Central memory CD8-positive, alpha-beta T cell (primary cell): Measurements from ENCODE around the gene FOXJ3.

Source experiments
- ATAC-seq: fragments of 150-1000 bp; cut with Tn5 transposase; replicated peaks from 2 replicates; pipeline ENCODE4 v1.10.0; 2022; ENCODE audit warnings: mild to moderate bottlenecking, moderate FRiP score, moderate number of reproducible peaks; ENCODE audit not compliant: poor library complexity, severe bottlenecking; ENCODE audit errors: extremely low read depth
- DNase-seq, 2 donors: peaks; one replicate each; pipeline ENCODE4 v3.0.0; 2021; ENCODE audit warnings: low spot score in 2 of 2
- H3K27ac Mint-ChIP-seq: one replicate; pipeline ENCODE4 v1.8.0; 2022; ENCODE audit warnings: low read depth, mild to moderate bottlenecking, moderate library complexity, mixed read lengths
- H3K27me3 Mint-ChIP-seq: one replicate; pipeline ENCODE4 v1.8.0; 2022; ENCODE audit warnings: mixed read lengths
- H3K36me3 Mint-ChIP-seq: one replicate; pipeline ENCODE4 v1.8.0; 2022; ENCODE audit warnings: mild to moderate bottlenecking, moderate library complexity, mixed read lengths; ENCODE audit not compliant: insufficient read depth
- H3K4me1 Mint-ChIP-seq: one replicate; pipeline ENCODE4 v1.8.0; 2022; ENCODE audit warnings: mixed read lengths
- H3K4me3 Mint-ChIP-seq: one replicate; pipeline ENCODE4 v1.8.0; 2022; ENCODE audit warnings: mild to moderate bottlenecking, moderate library complexity, mixed read lengths
- H3K9me3 Mint-ChIP-seq: one replicate; pipeline ENCODE4 v1.8.0; 2022; ENCODE audit warnings: mixed read lengths

FOXJ3 gene

GRCh38 chr1:42189931-42190853, 144.8 kb downstream of the FOXJ3 start:
- peaks cover 32% of the 10 kb centered on the region for H3K36me3 Mint-ChIP-seq
- no peak overlapping the region for H3K4me3 Mint-ChIP-seq
- peaks cover 15% of the 10 kb centered on the region for H3K4me1 Mint-ChIP-seq
- H3K9me3 Mint-ChIP-seq: no peaks in the 10 kb centered on the region
- DNase-seq: no peak
- no peak for ATAC-seq
- H3K27me3 Mint-ChIP-seq: no peaks in the 10 kb centered on the region
- no peak overlapping the region for H3K27ac Mint-ChIP-seq

GRCh38 chr1:42186152-42186551, 148.9 kb downstream of the FOXJ3 start:
- ATAC-seq (no peak), DNase-seq (no peak)
- H3K4me3 Mint-ChIP-seq: no peak overlapping the region
- peaks cover 2% of the 10 kb centered on the region for H3K4me1 Mint-ChIP-seq
- no peaks in the 10 kb centered on the region for H3K9me3 Mint-ChIP-seq
- H3K27me3 Mint-ChIP-seq: no peaks in the 10 kb centered on the region
- H3K36me3 Mint-ChIP-seq: peaks cover 31% of the 10 kb centered on the region
- no peak overlapping the region for H3K27ac Mint-ChIP-seq

- ATAC-seq (no peak), DNase-seq (no peak)
Observed at GRCh38 chr1:42184616-42185015, 150.4 kb downstream of the FOXJ3 start.

GRCh38 chr1:42183957-42184268, 151.1 kb downstream of the FOXJ3 start:
- DNase-seq (no peak), ATAC-seq (no peak)
- no peaks in the 10 kb centered on the region for H3K9me3 Mint-ChIP-seq
- H3K4me1 Mint-ChIP-seq: no peaks in the 10 kb centered on the region
- H3K36me3 Mint-ChIP-seq: peaks cover 29% of the 10 kb centered on the region
- no peak overlapping the region for H3K4me3 Mint-ChIP-seq
- no peaks in the 10 kb centered on the region for H3K27me3 Mint-ChIP-seq
- H3K27ac Mint-ChIP-seq: no peak overlapping the region

More at GRCh38 chr1:42184616-42185015, 150.4 kb downstream of the FOXJ3 start:
- H3K9me3 Mint-ChIP-seq: no peaks in the 10 kb centered on the region
- no peak overlapping the region for H3K4me3 Mint-ChIP-seq
- no peaks in the 10 kb centered on the region for H3K4me1 Mint-ChIP-seq
- H3K36me3 Mint-ChIP-seq: peaks cover 29% of the 10 kb centered on the region
- no peak overlapping the region for H3K27ac Mint-ChIP-seq
- no peaks in the 10 kb centered on the region for H3K27me3 Mint-ChIP-seq

GRCh38 chr1:42183210-42183956, 151.7 kb downstream of the FOXJ3 start:
- Mint-ChIP-seq H3K27me3 (no peaks in the 10 kb centered on the region), H3K36me3 (peaks cover 29% of the 10 kb centered on the region), H3K9me3 (no peaks in the 10 kb centered on the region), H3K27ac (no peak overlapping the region), H3K4me1 (no peaks in the 10 kb centered on the region), H3K4me3 (no peak overlapping the region)
- ATAC-seq: no peak
- DNase-seq: no peak

- Mint-ChIP-seq H3K36me3 (peaks cover 19% of the 10 kb centered on the region), H3K9me3 (no peaks in the 10 kb centered on the region), H3K27ac (peak overlapping the region; percentile 52)
Observed at GRCh38 chr1:42181687-42182086, 153.3 kb downstream of the FOXJ3 start.

GRCh38 chr1:42179900-42180329, 155.1 kb downstream of the FOXJ3 start:
- DNase-seq (no peak), ATAC-seq (no peak)
- H3K9me3 Mint-ChIP-seq: no peaks in the 10 kb centered on the region
- peaks cover 11% of the 10 kb centered on the region for H3K36me3 Mint-ChIP-seq
- no peak overlapping the region for H3K4me3 Mint-ChIP-seq
- no peaks in the 10 kb centered on the region for H3K27me3 Mint-ChIP-seq
- peaks cover 4% of the 10 kb centered on the region for H3K4me1 Mint-ChIP-seq
- H3K27ac Mint-ChIP-seq: no peak overlapping the region

More at GRCh38 chr1:42181687-42182086, 153.3 kb downstream of the FOXJ3 start:
- Mint-ChIP-seq H3K4me1 (peaks cover 3% of the 10 kb centered on the region), H3K27me3 (no peaks in the 10 kb centered on the region), H3K4me3 (no peak overlapping the region)
- DNase-seq: no peak
- ATAC-seq: no peak

- DNase-seq (no peak), ATAC-seq (no peak)
- Mint-ChIP-seq H3K36me3 (peaks cover 10% of the 10 kb centered on the region), H3K4me1 (peaks cover 4% of the 10 kb centered on the region), H3K9me3 (no peaks in the 10 kb centered on the region), H3K4me3 (no peak overlapping the region), H3K27ac (no peak overlapping the region), H3K27me3 (no peaks in the 10 kb centered on the region)
Observed at GRCh38 chr1:42179275-42179674, 155.8 kb downstream of the FOXJ3 start.

- Mint-ChIP-seq H3K36me3 (peaks cover 10% of the 10 kb centered on the region), H3K27me3 (no peaks in the 10 kb centered on the region), H3K27ac (peak overlapping the region; percentile 41), H3K4me3 (no peak overlapping the region), H3K9me3 (no peaks in the 10 kb centered on the region), H3K4me1 (peaks cover 4% of the 10 kb centered on the region)
- no peak for DNase-seq
- ATAC-seq: no peak
Observed at GRCh38 chr1:42178249-42178648, 156.8 kb downstream of the FOXJ3 start.

GRCh38 chr1:42177541-42177981, 157.5 kb downstream of the FOXJ3 start:
- Mint-ChIP-seq H3K36me3 (peaks cover 10% of the 10 kb centered on the region), H3K9me3 (no peaks in the 10 kb centered on the region), H3K27ac (peak overlapping the region; percentile 41), H3K4me3 (no peak overlapping the region), H3K4me1 (peaks cover 4% of the 10 kb centered on the region), H3K27me3 (no peaks in the 10 kb centered on the region)
- ATAC-seq (no peak), DNase-seq (no peak)

GRCh38 chr1:42176902-42177519, 158.0 kb downstream of the FOXJ3 start:
- ATAC-seq (no peak), DNase-seq (no peak)
- H3K4me1 Mint-ChIP-seq: peaks cover 4% of the 10 kb centered on the region
- no peaks in the 10 kb centered on the region for H3K9me3 Mint-ChIP-seq
- H3K4me3 Mint-ChIP-seq: no peak overlapping the region
- H3K27me3 Mint-ChIP-seq: no peaks in the 10 kb centered on the region
- no peak overlapping the region for H3K27ac Mint-ChIP-seq
- peaks cover 15% of the 10 kb centered on the region for H3K36me3 Mint-ChIP-seq

- Mint-ChIP-seq H3K27me3 (no peaks in the 10 kb centered on the region), H3K4me1 (peaks cover 4% of the 10 kb centered on the region), H3K9me3 (no peaks in the 10 kb centered on the region), H3K4me3 (no peak overlapping the region), H3K27ac (no peak overlapping the region), H3K36me3 (peaks cover 15% of the 10 kb centered on the region)
- ATAC-seq: no peak
- no peak for DNase-seq
Observed at GRCh38 chr1:42175314-42176054, 159.6 kb downstream of the FOXJ3 start.
